Neural cell (in vitro differentiated cells): ENCODE measurements around the gene ARRB1. TPM values are rescaled to one million over a fixed set of nuclear protein-coding genes. Genes with fewer than 3 reads are reported as not detected.
"Not testable (repeated sequence)": the region's sequence is repeated elsewhere in the genome, so short reads cannot be mapped to it uniquely, and the experiment has no call there.

ENCODE experiments used
- H2AFZ ChIP-seq: fragments of 200-600, 300-800 bp; sonication (generic), shearing (Covaris generic); 2 replicates; pipeline ENCODE4 v1.6.0; 2014; ENCODE audit warnings: low read depth, mild to moderate bottlenecking, antibody characterized with exemption, low read length, moderate library complexity
- H3F3A ChIP-seq: fragments of 200-600 bp; shearing (Covaris generic); 2 replicates; pipeline ENCODE4 v1.6.1; 2016; ENCODE audit warnings: mild to moderate bottlenecking, moderate library complexity, mixed read lengths, antibody characterized with exemption, low read length; ENCODE audit not compliant: insufficient read depth, poor library complexity, severe bottlenecking
- H3K27ac ChIP-seq: fragments of 200-600, 300-800 bp; sonication (generic), shearing (Covaris generic); 2 replicates; pipeline ENCODE4 v1.5.1; 2014; ENCODE audit warnings: mild to moderate bottlenecking, low read length, moderate library complexity
- H3K27me3 ChIP-seq: fragments of 300-800, 200-600 bp; sonication (generic), shearing (Covaris generic); 2 replicates; pipeline ENCODE4 v1.6.0; 2014; ENCODE audit warnings: mild to moderate bottlenecking, low read depth, low read length, moderate library complexity; ENCODE audit not compliant: insufficient read depth
- H3K36me3 ChIP-seq: fragments of 300-800, 200-600 bp; sonication (generic), shearing (Covaris generic); 2 replicates; pipeline ENCODE4 v1.5.1; 2014; ENCODE audit warnings: mild to moderate bottlenecking, antibody characterized with exemption, low read length, moderate library complexity; ENCODE audit not compliant: insufficient read depth
- H3K4me2 ChIP-seq: fragments of 300-800, 200-600 bp; sonication (generic), shearing (Covaris generic); 2 replicates; pipeline ENCODE4 v1.6.0; 2014; ENCODE audit warnings: mild to moderate bottlenecking, low read length
- H3K4me3 ChIP-seq: fragments of 300-800, 200-600 bp; sonication (generic), shearing (Covaris generic); 2 replicates; pipeline ENCODE4 v1.5.1; 2014; ENCODE audit warnings: mild to moderate bottlenecking, low read length, moderate library complexity
- H3K79me2 ChIP-seq: fragments of 200-600 bp; shearing (Covaris generic); replicated peaks from 2 replicates; pipeline ENCODE4 v1.6.0; 2014; ENCODE audit warnings: mild to moderate bottlenecking, low read length, moderate library complexity; ENCODE audit not compliant: insufficient read depth
- H3K9ac ChIP-seq: fragments of 300-800, 200-600 bp; sonication (generic), shearing (Covaris generic); 2 replicates; pipeline ENCODE4 v1.6.1; 2016; ENCODE audit warnings: mild to moderate bottlenecking, low read length, mixed read lengths
- H3K9me2 ChIP-seq: fragments of 200-600 bp; shearing (Covaris generic); 2 replicates; pipeline ENCODE4 v1.6.1; 2016; ENCODE audit warnings: mild to moderate bottlenecking, low read length, mixed read lengths; ENCODE audit not compliant: insufficient read depth
- H3K9me3 ChIP-seq: fragments of 200-600, 300-800 bp; sonication (generic), shearing (Covaris generic); 2 replicates; pipeline ENCODE4 v1.6.1; 2016; ENCODE audit warnings: mild to moderate bottlenecking, mixed run types, low read length, moderate library complexity, mixed read lengths
- H4K20me1 ChIP-seq: fragments of 200-600 bp; shearing (Covaris generic); 2 replicates; pipeline ENCODE4 v1.6.1; 2016; ENCODE audit warnings: mild to moderate bottlenecking, mixed run types; ENCODE audit not compliant: insufficient read depth
- EP300 ChIP-seq: fragments of 450-650 bp; conservative IDR thresholded peaks from 2 replicates; pipeline ENCODE4 v1.6.1; 2014; ENCODE audit warnings: antibody characterized with exemption, mild to moderate bottlenecking, moderate library complexity; ENCODE audit not compliant: poor library complexity, severe bottlenecking
- EZH2 ChIP-seq: fragments of 200-600, 300-800 bp; shearing (Covaris generic), sonication (generic); IDR thresholded peaks from 2 replicates; pipeline ENCODE4 v1.6.1; 2014; ENCODE audit warnings: antibody characterized with exemption, low read length, borderline replicate concordance, mild to moderate bottlenecking; ENCODE audit not compliant: insufficient read depth, poor library complexity, severe bottlenecking
- MXI1 ChIP-seq: fragments of 450-650 bp; conservative IDR thresholded peaks from 2 replicates; pipeline ENCODE4 v1.6.1; 2014; ENCODE audit warnings: antibody characterized with exemption, mild to moderate bottlenecking; ENCODE audit not compliant: poor library complexity, severe bottlenecking
- POLR2AphosphoS5 ChIP-seq: IDR thresholded peaks from 2 replicates; pipeline ENCODE4 v1.6.1; 2012
- RAD21 ChIP-seq: fragments of 450-650 bp; conservative IDR thresholded peaks from 2 replicates; pipeline ENCODE4 v1.6.1; 2014; ENCODE audit warnings: antibody characterized with exemption, mild to moderate bottlenecking, moderate library complexity
- SMC3 ChIP-seq: fragments of 450-650 bp; conservative IDR thresholded peaks from 2 replicates; pipeline ENCODE4 v1.6.1; 2014; ENCODE audit warnings: antibody characterized with exemption, mild to moderate bottlenecking, moderate library complexity; ENCODE audit not compliant: poor library complexity
- TAF1 ChIP-seq: IDR thresholded peaks from 2 replicates; pipeline ENCODE4 v1.6.1; 2012; ENCODE audit warnings: low read depth
- polyA plus RNA-seq: library from polyadenylated mRNA; depleted of rRNA; stranded (reverse); fragments of >200 nt; gene quantifications from 2 replicates; pipeline ENCODE4 v1.2.3, GENCODE V29; 2014
- TF ChIP-seq, protein P1 (sequence below): fragments of 450-650 bp; IDR thresholded peaks from 2 replicates; pipeline ENCODE4 v1.5.1; 2014; ENCODE audit warnings: antibody characterized with exemption, mild to moderate bottlenecking, moderate library complexity; ENCODE audit not compliant: poor library complexity, severe bottlenecking
- TF ChIP-seq, protein P2 (sequence below): IDR thresholded peaks from 2 replicates; pipeline ENCODE4 v1.6.1; 2012; ENCODE audit warnings: borderline replicate concordance

ARRB1 gene
- polyA plus RNA-seq, 1 donor from 2014 or later: 5.7 TPM

DNA sequence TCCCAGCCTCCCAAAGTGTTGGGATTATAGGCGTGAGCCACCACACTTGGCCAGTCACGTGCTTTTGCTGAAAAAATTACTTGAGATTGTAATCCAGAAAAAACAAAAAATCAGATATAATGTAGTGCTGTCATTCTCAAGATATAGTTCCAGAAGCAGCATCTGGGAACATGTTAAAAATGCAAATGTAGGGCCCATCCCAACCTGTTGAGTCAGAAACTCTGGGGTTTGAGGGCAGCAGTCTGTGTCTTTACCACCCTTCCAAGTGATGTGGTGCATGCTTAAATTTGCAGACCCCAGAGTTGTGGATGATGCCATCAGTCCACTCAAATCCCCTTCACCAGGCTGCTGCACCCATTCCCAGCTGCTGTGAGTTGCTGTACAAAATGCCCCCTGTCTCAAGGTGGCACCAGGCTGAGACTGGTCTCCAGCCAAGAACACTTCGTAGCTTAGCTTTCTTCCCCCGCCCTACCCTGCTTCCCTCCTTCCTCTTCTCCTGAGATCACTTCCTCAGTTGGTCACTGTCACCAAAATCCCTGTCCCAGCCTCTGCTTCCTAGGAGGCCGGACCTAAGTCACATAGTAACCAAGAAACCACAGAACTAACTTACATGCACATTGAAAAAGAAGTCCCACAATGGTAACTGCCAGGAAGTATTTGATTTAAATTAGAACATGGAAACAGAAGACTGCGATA is 18.2 kb upstream of the ARRB1 start:
- no peaks in the 10 kb centered on the region for H3K9me3 ChIP-seq
- H3F3A ChIP-seq: no peaks in the 10 kb centered on the region
- no peaks in the 10 kb centered on the region for H3K79me2 ChIP-seq
- H3K9ac ChIP-seq: no peak overlapping the region
- H3K9me2 ChIP-seq: no peaks in the 10 kb centered on the region
- H3K27ac ChIP-seq: no peak overlapping the region
- H4K20me1 ChIP-seq: no peaks in the 10 kb centered on the region
- no peak overlapping the region for H3K4me3 ChIP-seq
- no peak overlapping the region for H2AFZ ChIP-seq
- no peaks in the 10 kb centered on the region for H3K36me3 ChIP-seq
- TF ChIP-seq POLR2AphosphoS5: no peak
- TF ChIP-seq TAF1: no peak
- TF ChIP-seq SMC3: no peak
- TF ChIP-seq, protein P1, sequence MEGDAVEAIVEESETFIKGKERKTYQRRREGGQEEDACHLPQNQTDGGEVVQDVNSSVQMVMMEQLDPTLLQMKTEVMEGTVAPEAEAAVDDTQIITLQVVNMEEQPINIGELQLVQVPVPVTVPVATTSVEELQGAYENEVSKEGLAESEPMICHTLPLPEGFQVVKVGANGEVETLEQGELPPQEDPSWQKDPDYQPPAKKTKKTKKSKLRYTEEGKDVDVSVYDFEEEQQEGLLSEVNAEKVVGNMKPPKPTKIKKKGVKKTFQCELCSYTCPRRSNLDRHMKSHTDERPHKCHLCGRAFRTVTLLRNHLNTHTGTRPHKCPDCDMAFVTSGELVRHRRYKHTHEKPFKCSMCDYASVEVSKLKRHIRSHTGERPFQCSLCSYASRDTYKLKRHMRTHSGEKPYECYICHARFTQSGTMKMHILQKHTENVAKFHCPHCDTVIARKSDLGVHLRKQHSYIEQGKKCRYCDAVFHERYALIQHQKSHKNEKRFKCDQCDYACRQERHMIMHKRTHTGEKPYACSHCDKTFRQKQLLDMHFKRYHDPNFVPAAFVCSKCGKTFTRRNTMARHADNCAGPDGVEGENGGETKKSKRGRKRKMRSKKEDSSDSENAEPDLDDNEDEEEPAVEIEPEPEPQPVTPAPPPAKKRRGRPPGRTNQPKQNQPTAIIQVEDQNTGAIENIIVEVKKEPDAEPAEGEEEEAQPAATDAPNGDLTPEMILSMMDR: no peak
- no peaks in the 10 kb centered on the region for H3K27me3 ChIP-seq
- H3K4me2 ChIP-seq: no peak overlapping the region

DNA sequence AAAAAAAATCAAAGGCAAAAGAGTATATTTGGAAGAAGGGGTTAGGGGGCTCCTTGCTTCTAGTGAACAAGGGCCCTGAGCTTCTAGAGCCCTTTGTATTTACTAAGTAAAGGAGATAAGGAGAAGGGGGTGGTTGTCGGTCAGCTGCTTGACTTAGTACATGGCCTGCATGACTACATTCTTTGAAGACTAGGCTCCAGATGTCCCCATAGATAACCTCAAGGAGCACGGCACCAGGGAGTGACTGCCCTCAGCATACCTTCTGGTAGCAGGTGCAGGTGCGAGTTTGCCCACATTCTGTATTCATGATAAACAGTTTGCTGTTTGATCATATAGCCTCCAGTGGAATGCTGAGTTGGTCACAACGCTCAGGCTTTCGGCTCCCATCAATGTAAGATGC is 15.4 kb upstream of the ARRB1 start:
- H4K20me1 ChIP-seq, H3K27ac ChIP-seq, H3K79me2 ChIP-seq, H3K36me3 ChIP-seq, H3K4me2 ChIP-seq, H3F3A ChIP-seq, H3K27me3 ChIP-seq, H3K9me3 ChIP-seq, H3K9ac ChIP-seq, H2AFZ ChIP-seq, H3K9me2 ChIP-seq, H3K4me3 ChIP-seq: not testable (repeated sequence)

DNA sequence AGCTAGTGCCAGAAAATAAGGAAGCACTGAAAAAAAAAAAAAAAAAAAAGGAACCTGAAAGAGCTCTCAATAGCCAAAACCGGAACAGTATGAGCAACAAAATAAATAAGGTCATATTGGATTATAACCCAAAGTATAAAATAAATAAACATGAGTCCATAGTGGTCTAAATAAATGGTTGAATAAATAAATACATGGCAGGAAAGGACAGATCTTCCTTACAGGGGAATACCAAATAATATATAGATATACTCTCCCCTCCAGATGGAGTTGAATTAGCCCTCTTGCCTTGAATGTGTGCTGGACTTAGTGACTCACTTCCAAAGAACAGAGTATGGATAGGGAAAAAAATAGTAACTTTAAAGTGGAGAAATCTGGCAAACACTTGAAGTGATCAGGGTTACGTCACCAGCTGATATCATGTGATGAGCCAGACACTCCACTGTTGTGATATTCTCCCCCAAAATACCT is 14.3 kb upstream of the ARRB1 start:
- H3K9me2 ChIP-seq: no peaks in the 10 kb centered on the region
- no peak overlapping the region for H2AFZ ChIP-seq
- no peak overlapping the region for H3K4me2 ChIP-seq
- no peak for TF ChIP-seq TAF1
- no peak for TF ChIP-seq RAD21
- TF ChIP-seq POLR2AphosphoS5: no peak
- no peak for TF ChIP-seq EP300
- TF ChIP-seq, protein P2, sequence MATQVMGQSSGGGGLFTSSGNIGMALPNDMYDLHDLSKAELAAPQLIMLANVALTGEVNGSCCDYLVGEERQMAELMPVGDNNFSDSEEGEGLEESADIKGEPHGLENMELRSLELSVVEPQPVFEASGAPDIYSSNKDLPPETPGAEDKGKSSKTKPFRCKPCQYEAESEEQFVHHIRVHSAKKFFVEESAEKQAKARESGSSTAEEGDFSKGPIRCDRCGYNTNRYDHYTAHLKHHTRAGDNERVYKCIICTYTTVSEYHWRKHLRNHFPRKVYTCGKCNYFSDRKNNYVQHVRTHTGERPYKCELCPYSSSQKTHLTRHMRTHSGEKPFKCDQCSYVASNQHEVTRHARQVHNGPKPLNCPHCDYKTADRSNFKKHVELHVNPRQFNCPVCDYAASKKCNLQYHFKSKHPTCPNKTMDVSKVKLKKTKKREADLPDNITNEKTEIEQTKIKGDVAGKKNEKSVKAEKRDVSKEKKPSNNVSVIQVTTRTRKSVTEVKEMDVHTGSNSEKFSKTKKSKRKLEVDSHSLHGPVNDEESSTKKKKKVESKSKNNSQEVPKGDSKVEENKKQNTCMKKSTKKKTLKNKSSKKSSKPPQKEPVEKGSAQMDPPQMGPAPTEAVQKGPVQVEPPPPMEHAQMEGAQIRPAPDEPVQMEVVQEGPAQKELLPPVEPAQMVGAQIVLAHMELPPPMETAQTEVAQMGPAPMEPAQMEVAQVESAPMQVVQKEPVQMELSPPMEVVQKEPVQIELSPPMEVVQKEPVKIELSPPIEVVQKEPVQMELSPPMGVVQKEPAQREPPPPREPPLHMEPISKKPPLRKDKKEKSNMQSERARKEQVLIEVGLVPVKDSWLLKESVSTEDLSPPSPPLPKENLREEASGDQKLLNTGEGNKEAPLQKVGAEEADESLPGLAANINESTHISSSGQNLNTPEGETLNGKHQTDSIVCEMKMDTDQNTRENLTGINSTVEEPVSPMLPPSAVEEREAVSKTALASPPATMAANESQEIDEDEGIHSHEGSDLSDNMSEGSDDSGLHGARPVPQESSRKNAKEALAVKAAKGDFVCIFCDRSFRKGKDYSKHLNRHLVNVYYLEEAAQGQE: no peak
- TF ChIP-seq, protein P1: no peak
- no peak for TF ChIP-seq SMC3
- TF ChIP-seq MXI1: no peak
- no peak for TF ChIP-seq EZH2
- no peaks in the 10 kb centered on the region for H4K20me1 ChIP-seq
- no peaks in the 10 kb centered on the region for H3K9me3 ChIP-seq
- no peak overlapping the region for H3K4me3 ChIP-seq
- no peaks in the 10 kb centered on the region for H3K36me3 ChIP-seq
- H3K27me3 ChIP-seq: no peaks in the 10 kb centered on the region
- no peak overlapping the region for H3K27ac ChIP-seq
- H3K79me2 ChIP-seq: no peaks in the 10 kb centered on the region
- no peaks in the 10 kb centered on the region for H3F3A ChIP-seq
- H3K9ac ChIP-seq: no peak overlapping the region

DNA sequence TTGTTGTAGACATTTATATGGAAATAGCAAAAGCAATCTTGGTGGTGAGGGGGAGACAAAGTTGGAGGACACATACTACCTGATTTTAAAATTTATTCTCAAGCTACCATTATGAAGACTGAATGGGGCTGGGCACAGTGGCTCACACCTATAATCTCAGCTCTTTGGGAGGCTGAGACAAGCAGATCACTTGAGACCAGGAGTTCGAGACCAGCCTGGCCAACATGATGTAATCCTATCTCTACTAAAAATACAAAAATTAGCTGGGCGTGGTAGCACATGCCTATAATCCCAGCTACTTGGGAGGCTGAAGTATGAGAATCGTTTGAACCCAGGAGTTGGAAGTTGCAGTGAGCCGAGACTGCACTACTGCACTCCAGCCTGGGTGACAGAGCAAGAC is 10.8 kb upstream of the ARRB1 start:
- H3K9ac ChIP-seq, H2AFZ ChIP-seq, H3K9me2 ChIP-seq, H3K27me3 ChIP-seq, H3K36me3 ChIP-seq, H3K4me3 ChIP-seq, H3F3A ChIP-seq, H3K79me2 ChIP-seq, H3K4me2 ChIP-seq, H4K20me1 ChIP-seq, H3K9me3 ChIP-seq, H3K27ac ChIP-seq: not testable (repeated sequence)
